Suppressor macrophage treated with lipopolysaccharide for 4 hours (primary cell): ENCODE measurements around the gene RD3L.

ENCODE experiments used
- DNase-seq: peaks from one replicate; pipeline ENCODE4 v3.0.0-alpha.2; 2020

The RD3L gene

GRCh38 chr14:103892247-103892646 is 50.1 kb downstream of the RD3L start:
- DNase-seq, result no peak

- DNase-seq, result no peak
These were observed 50.6 kb downstream of the RD3L start for GRCh38 chr14:103891667-103892215.

- peak; percentile 50 for DNase-seq
These were observed 51.3 kb downstream of the RD3L start for GRCh38 chr14:103890821-103891666.
